Prostate gland (tissue), 2 donors: ENCODE results near the gene SPON1.

Experiments used
- POLR2A ChIP-seq: fragments of 450-650 bp; IDR thresholded peaks from one replicate; pipeline ENCODE4 v1.6.1; 2016; ENCODE audit warnings: antibody characterized with exemption, mild to moderate bottlenecking
- POLR2AphosphoS5 ChIP-seq: sonication (generic); formaldehyde crosslinking; IDR thresholded peaks from one replicate; pipeline ENCODE4 v1.6.1; 2017; ENCODE audit warnings: antibody characterized with exemption
- TF ChIP-seq, protein P1 (sequence below), 4 experiments: fragments of 200-600 bp in 2 of 4; fragments of 450-650 bp in 2 of 4; sonication (generic) in 2 of 4; IDR thresholded peaks; 1 replicate in 3 of 4; 2 replicates in 1 of 4; pipeline ENCODE4 v1.5.1; 2016 to 2019; ENCODE audit warnings: antibody characterized with exemption in 4 of 4, mild to moderate bottlenecking in 2 of 4, moderate library complexity in 2 of 4

DNA sequence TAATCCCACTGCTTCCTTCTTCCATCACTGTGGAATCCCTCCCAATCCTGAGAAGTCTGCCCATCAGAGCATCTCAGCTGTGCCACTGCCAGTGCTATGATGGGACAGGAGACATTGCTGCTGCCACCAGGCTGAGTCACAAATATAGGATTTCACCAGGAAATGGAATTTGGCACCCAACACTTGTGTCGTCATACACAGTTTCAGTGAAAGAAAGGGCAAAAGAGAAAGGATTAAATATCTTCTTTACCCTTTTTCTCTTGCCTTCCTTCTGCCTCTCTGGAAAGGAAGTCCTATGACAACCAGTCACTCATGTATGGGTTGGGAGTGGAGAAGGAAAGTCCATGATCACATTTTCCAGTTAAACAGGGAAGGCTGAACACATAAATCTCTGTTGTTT lies 133.4 kb downstream of the SPON1 start:
- TF ChIP-seq, protein P1, sequence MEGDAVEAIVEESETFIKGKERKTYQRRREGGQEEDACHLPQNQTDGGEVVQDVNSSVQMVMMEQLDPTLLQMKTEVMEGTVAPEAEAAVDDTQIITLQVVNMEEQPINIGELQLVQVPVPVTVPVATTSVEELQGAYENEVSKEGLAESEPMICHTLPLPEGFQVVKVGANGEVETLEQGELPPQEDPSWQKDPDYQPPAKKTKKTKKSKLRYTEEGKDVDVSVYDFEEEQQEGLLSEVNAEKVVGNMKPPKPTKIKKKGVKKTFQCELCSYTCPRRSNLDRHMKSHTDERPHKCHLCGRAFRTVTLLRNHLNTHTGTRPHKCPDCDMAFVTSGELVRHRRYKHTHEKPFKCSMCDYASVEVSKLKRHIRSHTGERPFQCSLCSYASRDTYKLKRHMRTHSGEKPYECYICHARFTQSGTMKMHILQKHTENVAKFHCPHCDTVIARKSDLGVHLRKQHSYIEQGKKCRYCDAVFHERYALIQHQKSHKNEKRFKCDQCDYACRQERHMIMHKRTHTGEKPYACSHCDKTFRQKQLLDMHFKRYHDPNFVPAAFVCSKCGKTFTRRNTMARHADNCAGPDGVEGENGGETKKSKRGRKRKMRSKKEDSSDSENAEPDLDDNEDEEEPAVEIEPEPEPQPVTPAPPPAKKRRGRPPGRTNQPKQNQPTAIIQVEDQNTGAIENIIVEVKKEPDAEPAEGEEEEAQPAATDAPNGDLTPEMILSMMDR (IDR thresholded peaks at IDR 0.05), result no peak
- no peak for TF ChIP-seq POLR2AphosphoS5
- no peak for TF ChIP-seq POLR2A
